Erythroblast (primary cell): Measurements from ENCODE around the gene ARHGAP28.

ENCODE experiments used
- GATA1 ChIP-seq: IDR thresholded peaks from 2 replicates; pipeline ENCODE4 v1.6.1; 2011; ENCODE audit warnings: low read depth, mild to moderate bottlenecking, control low read depth, low read length, moderate library complexity
- POLR2A ChIP-seq: IDR thresholded peaks from 2 replicates; pipeline ENCODE4 v1.6.1; 2011; ENCODE audit warnings: mild to moderate bottlenecking, low read length

DNA sequence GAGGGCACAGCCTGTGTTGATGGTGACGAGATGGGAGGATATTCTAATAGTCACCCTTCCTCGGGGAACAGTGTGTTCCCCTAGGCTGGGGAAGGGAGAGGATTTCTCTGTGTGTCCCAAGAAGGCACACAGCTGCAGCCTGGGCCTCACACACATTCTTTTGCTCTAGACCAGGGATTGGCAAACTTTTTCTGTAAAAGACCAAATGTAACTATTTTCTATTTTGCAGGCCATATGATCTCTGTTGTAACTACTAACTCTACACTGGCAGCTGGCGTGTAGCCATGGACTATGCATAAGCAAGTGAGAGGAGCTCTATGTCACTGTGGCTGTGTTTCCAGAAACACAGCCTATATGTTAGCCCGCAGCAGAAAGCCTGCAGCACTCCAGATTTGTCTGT is 65.8 kb downstream of the ARHGAP28 start:
- no peak for TF ChIP-seq POLR2A
- no peak for TF ChIP-seq GATA1
